Kidney (tissue), 14 donors: Measurements from ENCODE around the gene RYR2. TPM values are rescaled to one million over a fixed set of nuclear protein-coding genes. Genes with fewer than 3 reads are reported as not detected.

Experiments
- DNase-seq, 5 donors: peaks; one replicate each; pipeline ENCODE4 v3.0.0-alpha.2; 2013 to 2020
- FAIRE-seq: peaks from 2 replicates; lab custom pipeline; 2012; peaks lifted over from hg19 to GRCh38; lab: Jason Lieb, UNC
- H3K27ac ChIP-seq, 2 donors: one replicate each; pipeline ENCODE4 v1.7.0; 2013; ENCODE audit warnings: low read depth in 2 of 2, low read length in 2 of 2, inconsistent platforms in 1 of 2
- H3K27me3 ChIP-seq: one replicate; pipeline ENCODE4 v1.7.1; 2013; ENCODE audit warnings: low read length, inconsistent platforms; ENCODE audit not compliant: control insufficient read depth, insufficient read depth
- H3K36me3 ChIP-seq, 3 donors: one replicate each; pipeline versions ENCODE4 v1.7.0 to v1.7.1; 2013; ENCODE audit warnings: low read length in 3 of 3, control low read depth in 1 of 3, inconsistent platforms in 1 of 3; ENCODE audit not compliant: insufficient read depth in 3 of 3, control insufficient read depth in 2 of 3
- H3K4me1 ChIP-seq, 3 donors: one replicate each; pipeline versions ENCODE4 v1.7.0 to v1.7.1; 2013; ENCODE audit warnings: low read length in 3 of 3, inconsistent platforms in 1 of 3, low read depth in 1 of 3; ENCODE audit not compliant: control insufficient read depth in 2 of 3, insufficient read depth in 2 of 3
- H3K4me3 ChIP-seq, 3 donors: one replicate each; pipeline versions ENCODE4 v1.7.0 to v1.8.1; 2013; ENCODE audit warnings: low read length in 3 of 3, control low read depth in 1 of 3, inconsistent platforms in 1 of 3
- H3K9ac ChIP-seq, 3 donors: one replicate each; pipeline versions ENCODE4 v1.7.0 to v1.7.1; 2013; ENCODE audit warnings: low read length in 3 of 3, control low read depth in 1 of 3, inconsistent platforms in 1 of 3
- H3K9me3 ChIP-seq, 3 donors: one replicate each; pipeline versions ENCODE4 v1.7.0 to v1.7.1; 2013; ENCODE audit warnings: low read length in 3 of 3, control low read depth in 1 of 3, inconsistent platforms in 1 of 3; ENCODE audit not compliant: control insufficient read depth in 2 of 3, insufficient read depth in 1 of 3
- CTCF ChIP-seq: IDR thresholded peaks from 3 replicates; pipeline ENCODE4 v1.5.1; 2012; ENCODE audit warnings: mild to moderate bottlenecking, moderate library complexity, borderline replicate concordance; ENCODE audit not compliant: insufficient read depth; ENCODE audit errors: extremely low read depth
- intact Hi-C: fragments of 100-400 bp; cut with DNase I; formaldehyde crosslinking; loops from one replicate; pipeline ENCODE4 v1.11.1; 2022
- polyA plus RNA-seq: library from polyadenylated mRNA; stranded (reverse); fragments of 350-450 nt; fragmentation: Illumina TruSeq; extraction: RNeasy Lipid Tissue Mini Kit (QIAGEN cat#74804); gene quantifications from one replicate; pipeline ENCODE4 v1.2.3, GENCODE V29; 2014; ENCODE audit warnings: low read depth, low replicate concordance; ENCODE audit not compliant: insufficient read depth
- total RNA-seq: library from RNA; stranded (reverse); fragmentation: NEBNext Ultra II Directional; extraction: Animal tissue kit (Norgen Biotek cat#: 25700); gene quantifications from one replicate; pipeline ENCODE4 v1.2.1, GENCODE V29; 2021
- donor health status: control.
- donor health status: control.
- donor health status: control.
- donor health status: control.
- donor health status: control.
- donor health status: DM: yes; HTN: yes; CAD: no.
- donor health status: Normal renal cell carcinoma (clear cell type).

Gene RYR2
- total and polyA plus RNA-seq, 2 donors from 2014 or later, result 0.28 to 0.60 TPM

- DNase-seq, result no peak
- intact Hi-C loops, result no loop called here
- H3K9me3 ChIP-seq, result no peaks in the 10 kb centered on the region
- no peaks in the 10 kb centered on the region for H3K27me3 ChIP-seq
- H3K4me1 ChIP-seq, result no peaks in the 10 kb centered on the region
- TF ChIP-seq CTCF, result no peak
- no peaks in the 10 kb centered on the region for H3K36me3 ChIP-seq
- H3K27ac ChIP-seq, result no peak overlapping the region
- FAIRE-seq, result no peak
- no peak overlapping the region for H3K4me3 ChIP-seq
- no peak overlapping the region for H3K9ac ChIP-seq
Measured at GRCh38 chr1:237296861-237297260, 254.9 kb downstream of the RYR2 start.

GRCh38 chr1:237300642-237301041 is 258.7 kb downstream of the RYR2 start:
- no peak for TF ChIP-seq CTCF
- no peak for DNase-seq
- Histone ChIP-seq H3K4me3 (no peak overlapping the region), H3K9me3 (no peaks in the 10 kb centered on the region), H3K36me3 (no peaks in the 10 kb centered on the region), H3K27ac (no peak overlapping the region), H3K4me1 (no peaks in the 10 kb centered on the region), H3K9ac (no peak overlapping the region), H3K27me3 (no peaks in the 10 kb centered on the region)
- intact Hi-C loops, result no loop called here
- no peak for FAIRE-seq

GRCh38 chr1:237303929-237304328 is 261.9 kb downstream of the RYR2 start:
- Histone ChIP-seq H3K27ac (no peak overlapping the region), H3K9ac (no peak overlapping the region), H3K4me1 (no peaks in the 10 kb centered on the region), H3K36me3 (no peaks in the 10 kb centered on the region), H3K9me3 (no peaks in the 10 kb centered on the region), H3K27me3 (no peaks in the 10 kb centered on the region), H3K4me3 (no peak overlapping the region)
- FAIRE-seq, result no peak
- DNase-seq, result no peak
- TF ChIP-seq CTCF, result no peak
- intact Hi-C loops, result no loop called here

- no peak for FAIRE-seq
- H3K4me1 ChIP-seq, result no peaks in the 10 kb centered on the region
- no peaks in the 10 kb centered on the region for H3K9me3 ChIP-seq
- no peak overlapping the region for H3K27ac ChIP-seq
- DNase-seq, result no peak
- TF ChIP-seq CTCF, result no peak
- no peaks in the 10 kb centered on the region for H3K36me3 ChIP-seq
- no peaks in the 10 kb centered on the region for H3K27me3 ChIP-seq
- H3K9ac ChIP-seq, result no peak overlapping the region
- no peak overlapping the region for H3K4me3 ChIP-seq
- intact Hi-C loops, result no loop called here
Measured at GRCh38 chr1:237306726-237307125, 264.7 kb downstream of the RYR2 start.
